ENCODE measurements around the gene ZNF732. TPM values are rescaled to one million over a fixed set of nuclear protein-coding genes. Genes with fewer than 3 reads are reported as not detected.
"Not testable (repeated sequence)": the region's sequence is repeated elsewhere in the genome, so short reads cannot be mapped to it uniquely, and the experiment has no call there.

Gene ZNF732
- total RNA-seq, 2 experiments from 2014 or later: not detected

DNA sequence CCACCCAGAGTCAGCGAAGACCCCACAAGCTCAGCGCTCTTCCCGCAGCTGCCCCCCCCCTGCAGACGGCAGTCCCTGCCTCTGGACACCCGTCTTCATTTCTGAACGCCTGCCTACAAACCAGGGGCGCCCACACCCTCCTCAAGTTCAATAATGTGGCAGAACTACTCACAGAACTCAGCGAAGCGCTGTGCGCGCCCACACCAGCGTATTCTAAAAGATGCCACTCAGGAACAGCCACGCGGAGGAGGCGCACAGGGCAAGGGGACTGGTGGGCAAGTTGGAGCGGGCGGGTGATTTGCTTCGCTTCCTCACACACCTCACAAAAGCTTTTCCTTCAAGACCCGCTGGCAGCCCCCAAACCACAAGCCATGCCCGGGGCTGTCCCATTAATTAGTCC, 758 bp downstream of the ZNF732 start:
- H3K36me3 Mint-ChIP-seq; ATAC-seq (ENCODE audit: low read depth); DNase-seq; H3K4me3 Mint-ChIP-seq; POLR2A ChIA-PET; H3K27ac Mint-ChIP-seq: not testable (repeated sequence)
- peaks cover 17% of the 10 kb centered on the region for H3K27me3 Mint-ChIP-seq
- peaks cover 21% of the 10 kb centered on the region for H3K9me3 Mint-ChIP-seq
- H3K4me1 Mint-ChIP-seq: peaks cover 11% of the 10 kb centered on the region

DNA sequence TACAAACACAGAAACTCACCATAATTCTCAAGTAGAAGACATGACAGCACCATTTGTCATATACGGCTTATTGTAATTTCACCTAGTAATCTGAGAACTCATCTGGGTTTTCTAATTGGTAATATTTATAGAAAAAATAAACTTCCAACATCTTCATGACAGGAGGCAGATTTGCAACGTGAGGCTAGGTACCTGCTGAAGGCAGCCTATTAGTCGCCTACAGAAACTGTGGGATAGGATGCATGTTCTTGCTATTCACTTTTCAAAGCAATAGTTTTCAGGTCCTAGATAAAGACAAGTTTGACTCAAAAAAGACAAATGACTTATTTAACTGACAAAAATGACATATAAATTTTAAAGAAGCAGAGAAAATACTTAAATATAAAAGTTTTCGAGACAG, 2.9 kb downstream of the ZNF732 start:
- peaks cover 17% of the 10 kb centered on the region for H3K27me3 Mint-ChIP-seq
- peaks cover 7% of the 10 kb centered on the region for H3K36me3 Mint-ChIP-seq
- no peak for DNase-seq
- POLR2A ChIA-PET: no interaction called here
- no peak for ATAC-seq (ENCODE audit: low read depth)
- H3K27ac Mint-ChIP-seq: no peak overlapping the region
- H3K4me1 Mint-ChIP-seq: peaks cover 11% of the 10 kb centered on the region
- peaks cover 17% of the 10 kb centered on the region for H3K9me3 Mint-ChIP-seq
- no peak overlapping the region for H3K4me3 Mint-ChIP-seq

DNA sequence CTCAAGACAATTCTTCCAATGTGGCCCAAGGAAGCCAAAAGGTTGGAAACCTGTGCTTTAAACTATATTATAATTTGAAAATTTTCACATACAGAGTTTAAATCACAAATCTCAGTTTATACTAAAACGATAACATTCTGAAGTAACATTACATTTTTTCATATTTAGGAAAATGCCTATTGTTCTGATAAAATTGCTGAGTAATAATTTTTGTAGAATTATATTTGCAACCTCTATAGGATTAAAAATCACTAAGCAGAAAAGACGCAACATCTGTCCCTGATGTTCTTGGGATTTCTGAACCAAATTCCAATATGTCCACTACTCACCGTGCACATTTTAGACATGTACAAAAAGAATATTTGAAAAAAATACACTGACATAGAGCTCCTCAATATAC, 10.5 kb downstream of the ZNF732 start:
- no peak overlapping the region for H3K27ac Mint-ChIP-seq
- H3K27me3 Mint-ChIP-seq: no peaks in the 10 kb centered on the region
- H3K36me3 Mint-ChIP-seq: peaks cover 2% of the 10 kb centered on the region
- no peak for DNase-seq
- H3K9me3 Mint-ChIP-seq: peaks cover 7% of the 10 kb centered on the region
- ATAC-seq (ENCODE audit: low read depth): no peak
- POLR2A ChIA-PET: no interaction called here
- H3K4me1 Mint-ChIP-seq: no peaks in the 10 kb centered on the region
- no peak overlapping the region for H3K4me3 Mint-ChIP-seq

DNA sequence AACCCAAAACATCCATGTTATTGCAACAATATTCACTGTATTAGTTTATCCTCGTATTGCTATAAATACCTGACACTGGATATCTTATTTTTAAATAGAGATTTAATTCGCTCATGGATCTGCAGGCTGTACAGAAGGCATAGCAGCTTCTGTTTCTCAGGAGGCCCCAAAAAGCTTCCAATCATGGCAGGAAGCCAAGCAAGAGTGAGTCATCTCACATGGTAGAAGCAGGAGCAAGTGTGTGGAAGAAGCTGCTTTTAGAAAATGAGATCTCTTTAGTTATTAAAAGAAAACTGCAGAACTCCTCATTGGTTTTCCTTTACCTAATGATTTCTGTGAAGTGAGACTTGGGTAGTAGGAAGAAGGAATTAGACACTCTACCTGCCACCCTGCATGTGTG, 16.4 kb downstream of the ZNF732 start:
- POLR2A ChIA-PET: no interaction called here
- no peak for ATAC-seq (ENCODE audit: low read depth)

DNA sequence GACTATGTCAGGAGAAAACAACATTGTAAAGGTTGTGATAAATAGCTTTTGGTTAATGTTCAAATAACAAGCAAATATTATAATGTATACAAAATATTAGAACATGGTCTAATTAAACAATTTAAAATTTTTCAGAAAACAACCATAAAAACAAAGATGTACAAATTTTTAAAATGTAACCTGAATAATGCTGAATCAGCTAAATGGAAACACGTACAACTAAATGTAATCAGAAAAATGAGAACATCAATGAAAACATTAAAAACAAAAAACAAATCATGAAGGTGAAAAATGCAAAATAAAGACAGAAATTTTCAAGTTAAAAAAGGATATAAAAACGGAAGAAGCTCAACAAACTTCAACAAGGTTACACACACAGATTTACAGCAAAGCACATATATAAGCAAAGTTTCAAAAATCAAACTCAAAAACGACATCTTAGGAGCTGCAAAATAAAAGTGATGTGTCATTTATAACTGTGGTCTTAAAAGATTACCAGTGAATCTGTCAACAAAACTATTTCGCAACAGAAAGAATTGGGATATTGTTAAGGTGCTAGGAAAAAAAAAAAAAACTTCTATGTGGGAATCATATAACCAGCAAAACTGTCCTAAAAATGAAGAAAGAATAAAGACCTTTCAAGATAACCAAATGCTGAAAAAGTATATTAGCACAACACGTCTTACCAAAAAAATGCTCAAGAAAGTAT, 31.8 kb downstream of the ZNF732 start:
- Mint-ChIP-seq H3K4me1 (no peaks in the 10 kb centered on the region), H3K36me3 (peaks cover 2% of the 10 kb centered on the region), H3K4me3 (no peak overlapping the region), H3K27ac (no peak overlapping the region), H3K27me3 (no peaks in the 10 kb centered on the region), H3K9me3 (peaks cover 43% of the 10 kb centered on the region)
- ATAC-seq (ENCODE audit: low read depth) (no peak), DNase-seq (no peak)
- POLR2A ChIA-PET: no interaction called here

More for the DNA sequence above, 16.4 kb downstream of the ZNF732 start:
- Mint-ChIP-seq H3K9me3 (peaks cover 24% of the 10 kb centered on the region), H3K4me3 (no peak overlapping the region), H3K36me3 (peaks cover 2% of the 10 kb centered on the region), H3K27ac (no peak overlapping the region), H3K4me1 (no peaks in the 10 kb centered on the region), H3K27me3 (no peaks in the 10 kb centered on the region)
- DNase-seq: no peak

DNA sequence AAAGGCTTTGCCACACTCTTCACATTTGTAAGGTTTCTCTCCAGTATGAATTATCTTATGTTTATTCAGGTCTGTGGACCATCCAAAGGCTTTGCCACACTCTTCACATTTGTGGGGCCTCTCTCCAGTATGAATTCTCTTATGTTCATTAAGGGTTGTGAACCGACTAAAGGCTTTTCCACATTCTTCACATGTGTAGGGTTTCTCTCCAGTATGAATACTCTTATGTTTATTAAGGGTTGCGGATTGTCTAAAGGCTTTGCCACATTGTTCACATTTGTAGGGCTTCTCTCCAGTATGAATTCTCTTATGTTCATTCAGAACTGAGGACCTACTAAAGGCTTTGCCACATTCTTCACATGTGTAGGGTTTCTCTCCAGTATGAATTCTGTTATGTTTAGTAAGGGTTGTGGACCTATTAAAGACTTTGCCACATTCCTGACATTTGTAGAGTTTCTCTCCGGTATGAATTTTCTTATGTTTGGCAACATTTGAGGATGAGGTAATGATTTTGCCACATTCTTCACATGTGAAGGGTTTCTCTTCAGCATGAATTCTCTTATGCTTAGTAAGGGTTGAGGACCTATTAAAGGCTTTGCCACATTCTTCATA, 33.7 kb downstream of the ZNF732 start:
- H3K27ac Mint-ChIP-seq: no peak overlapping the region
- H3K27me3 Mint-ChIP-seq: no peaks in the 10 kb centered on the region
- ATAC-seq (ENCODE audit: low read depth) (no peak), DNase-seq (no peak)
- no peaks in the 10 kb centered on the region for H3K4me1 Mint-ChIP-seq
- no peak overlapping the region for H3K4me3 Mint-ChIP-seq
- H3K9me3 Mint-ChIP-seq: peaks cover 40% of the 10 kb centered on the region
- peaks cover 2% of the 10 kb centered on the region for H3K36me3 Mint-ChIP-seq
- POLR2A ChIA-PET: interaction anchor here (0.6 kb wide), 1 partner anchor 239 kb away, joined by 5 read pairs; no protein-coding TSS in a partner anchor

DNA sequence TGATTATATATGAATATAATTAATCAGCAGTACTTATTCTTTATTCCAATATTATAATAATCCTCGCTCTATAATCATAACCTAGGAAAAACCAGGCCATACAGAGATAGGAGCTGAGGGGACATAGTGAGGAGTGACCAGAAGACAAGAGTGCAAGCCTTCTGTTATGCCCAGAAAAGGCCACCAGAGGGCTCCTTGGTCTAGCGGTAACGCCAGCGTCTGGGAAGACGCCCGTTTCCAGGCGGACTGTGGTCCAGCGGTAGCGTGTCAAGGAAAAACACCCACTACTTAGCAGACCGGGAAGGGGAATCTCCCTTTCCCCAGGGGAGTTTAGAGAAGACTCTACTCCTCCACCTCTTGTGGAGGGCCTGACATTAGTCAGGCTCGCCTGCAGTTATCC, 46.0 kb downstream of the ZNF732 start:
- H3K27me3 Mint-ChIP-seq; DNase-seq; ATAC-seq (ENCODE audit: low read depth); H3K27ac Mint-ChIP-seq; H3K4me3 Mint-ChIP-seq; H3K4me1 Mint-ChIP-seq; H3K36me3 Mint-ChIP-seq; POLR2A ChIA-PET: not testable (repeated sequence)
- H3K9me3 Mint-ChIP-seq: peaks cover 35% of the 10 kb centered on the region

DNA sequence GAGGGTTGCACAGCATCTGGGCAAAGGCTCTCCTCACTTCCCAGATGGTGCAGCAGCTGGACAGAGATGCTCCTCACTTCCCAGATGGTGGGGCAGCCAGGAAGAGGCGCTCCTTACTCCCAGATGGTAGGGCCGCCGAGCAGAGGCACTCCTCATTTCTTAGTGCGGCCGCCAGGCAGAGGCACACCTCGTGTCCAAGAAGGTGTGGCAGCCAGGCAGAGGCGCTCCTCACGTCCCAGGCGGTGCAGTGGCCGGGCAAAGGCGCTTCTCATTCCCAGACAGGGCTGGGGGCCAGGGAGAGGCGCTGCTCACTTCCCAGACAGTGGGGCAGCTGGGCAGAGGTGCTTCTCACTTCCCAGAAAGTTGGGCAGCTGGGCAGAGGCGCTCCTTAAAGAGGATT, 48.8 kb downstream of the ZNF732 start:
- Mint-ChIP-seq H3K4me1 (no peaks in the 10 kb centered on the region), H3K27me3 (no peaks in the 10 kb centered on the region), H3K9me3 (peaks cover 34% of the 10 kb centered on the region), H3K4me3 (no peak overlapping the region), H3K36me3 (no peaks in the 10 kb centered on the region), H3K27ac (no peak overlapping the region)
- no peak for ATAC-seq (ENCODE audit: low read depth)
- POLR2A ChIA-PET: no interaction called here
- DNase-seq: no peak

DNA sequence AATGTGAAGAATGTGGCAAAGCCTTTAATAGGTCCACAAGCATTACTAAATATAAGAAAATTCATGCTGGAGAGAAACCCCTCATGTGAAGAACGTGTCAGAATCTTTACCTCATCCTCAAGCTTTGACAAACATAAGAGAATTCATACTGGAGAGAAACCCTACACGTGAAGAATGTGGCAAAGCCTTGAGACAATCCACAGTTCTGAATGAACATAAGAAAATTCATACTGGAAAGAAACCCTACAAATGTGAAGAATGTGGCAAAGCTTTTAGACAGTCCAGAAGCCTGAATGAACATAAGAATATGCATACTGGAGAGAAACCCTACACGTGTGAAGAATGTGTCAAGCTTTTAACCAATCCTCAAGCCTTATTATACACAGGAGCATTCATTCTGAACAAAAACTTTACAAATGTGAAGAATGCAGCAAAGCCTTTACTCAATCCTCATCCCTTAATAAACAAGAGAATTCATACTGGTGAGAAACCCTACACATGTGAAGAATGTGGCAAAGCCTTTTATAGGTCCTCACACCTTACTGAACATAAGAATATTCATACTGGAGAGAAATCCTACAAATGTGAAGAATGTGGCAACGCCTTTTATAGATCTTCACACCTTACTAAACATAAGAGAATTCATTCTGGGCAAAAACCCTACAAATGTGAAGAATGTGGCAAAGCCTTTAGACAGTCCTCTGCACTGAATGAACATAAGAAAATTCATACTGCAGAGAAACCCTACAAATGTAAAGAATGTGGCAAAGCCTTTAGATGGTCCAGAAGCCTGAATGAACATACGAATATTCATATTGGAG, 51.1 kb downstream of the ZNF732 start:
- H3K27ac Mint-ChIP-seq: no peak overlapping the region
- POLR2A ChIA-PET: no interaction called here
- H3K9me3 Mint-ChIP-seq: peaks cover 31% of the 10 kb centered on the region
- no peak overlapping the region for H3K4me3 Mint-ChIP-seq
- no peaks in the 10 kb centered on the region for H3K4me1 Mint-ChIP-seq
- no peak for ATAC-seq (ENCODE audit: low read depth)
- peaks cover 2% of the 10 kb centered on the region for H3K36me3 Mint-ChIP-seq
- no peaks in the 10 kb centered on the region for H3K27me3 Mint-ChIP-seq
- DNase-seq: no peak

DNA sequence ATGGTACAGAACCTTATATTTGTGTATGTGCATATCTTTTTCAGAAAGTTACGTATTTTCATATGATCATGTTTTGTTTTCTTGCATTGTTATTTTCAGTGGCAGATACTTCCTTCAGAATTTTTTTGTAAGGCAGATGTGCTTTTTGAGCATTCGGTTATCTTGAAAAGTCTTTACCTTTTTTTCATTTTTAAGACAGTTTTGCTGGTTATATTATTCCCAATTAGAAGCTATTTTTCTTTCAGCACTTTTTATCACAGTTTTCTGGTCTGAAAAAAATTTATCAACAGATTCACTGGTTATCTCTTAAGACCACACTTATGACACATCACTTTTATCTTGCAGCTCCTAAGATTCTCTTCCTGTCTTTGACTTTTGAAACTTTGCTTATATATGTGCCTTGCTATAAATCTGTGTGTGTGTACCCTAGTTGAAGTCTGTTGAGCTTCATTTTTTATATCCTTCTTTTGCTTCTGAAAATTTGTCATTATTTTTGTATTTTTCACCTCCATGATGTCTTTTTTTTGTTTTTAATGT, 53.1 kb downstream of the ZNF732 start:
- no peaks in the 10 kb centered on the region for H3K27me3 Mint-ChIP-seq
- peaks cover 2% of the 10 kb centered on the region for H3K36me3 Mint-ChIP-seq
- no peak overlapping the region for H3K4me3 Mint-ChIP-seq
- POLR2A ChIA-PET: no interaction called here
- no peak overlapping the region for H3K27ac Mint-ChIP-seq
- ATAC-seq (ENCODE audit: low read depth) (no peak), DNase-seq (no peak)
- H3K4me1 Mint-ChIP-seq: no peaks in the 10 kb centered on the region
- peaks cover 36% of the 10 kb centered on the region for H3K9me3 Mint-ChIP-seq

DNA sequence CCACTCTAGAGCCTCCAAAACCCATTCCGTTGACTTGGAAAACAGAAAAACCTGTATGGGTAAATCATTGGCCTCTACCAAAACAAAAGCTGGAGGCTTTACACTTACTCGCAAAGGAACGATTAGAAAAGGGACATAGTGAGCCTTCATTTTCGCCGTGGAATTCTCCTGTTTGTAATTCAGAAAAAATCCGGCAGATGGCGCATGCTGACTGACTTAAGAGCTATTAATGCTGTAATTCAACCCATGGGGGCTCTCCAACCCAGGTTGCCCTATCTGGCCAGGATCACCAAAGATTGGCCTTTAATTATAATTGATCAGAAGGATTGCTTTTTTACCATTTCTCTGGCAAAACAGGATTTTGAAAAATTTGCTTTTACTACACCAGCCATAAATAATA, 60.8 kb downstream of the ZNF732 start:
- Mint-ChIP-seq H3K4me3 (no peak overlapping the region), H3K4me1 (peaks cover 8% of the 10 kb centered on the region), H3K27ac (no peak overlapping the region), H3K27me3 (peaks cover 2% of the 10 kb centered on the region), H3K9me3 (peaks cover 14% of the 10 kb centered on the region), H3K36me3 (peaks cover under 1% of the 10 kb centered on the region)
- DNase-seq: no peak
- POLR2A ChIA-PET: interaction anchor here (1.0 kb wide), 1 partner anchor 430 kb away, joined by 6 read pairs; the partner anchor contains the start of genes ATP5ME and MYL5
- no peak for ATAC-seq (ENCODE audit: low read depth)

DNA sequence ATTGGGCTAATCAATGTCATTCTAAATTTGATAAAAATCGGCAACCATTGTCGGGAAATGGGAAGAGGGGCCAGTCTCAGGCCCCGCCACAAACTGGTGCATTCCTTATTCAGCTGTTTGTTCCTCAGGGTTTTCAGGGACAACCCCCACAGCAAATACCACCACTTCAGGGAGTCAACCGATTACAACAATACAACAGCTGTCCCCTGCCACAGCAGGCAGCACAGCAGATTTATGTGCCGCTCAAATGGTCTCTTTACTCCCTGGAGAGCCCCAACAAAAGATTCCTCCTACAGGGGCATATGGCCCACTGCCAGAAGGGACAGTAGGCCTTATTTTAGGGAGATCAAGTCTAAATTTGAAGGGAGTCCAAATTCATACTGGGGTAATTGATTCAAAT, 61.8 kb downstream of the ZNF732 start:
- ATAC-seq (ENCODE audit: low read depth): no peak
- POLR2A ChIA-PET: interaction anchor here (0.6 kb wide), 1 partner anchor 250 kb away, joined by 5 read pairs; no protein-coding TSS in a partner anchor

DNA sequence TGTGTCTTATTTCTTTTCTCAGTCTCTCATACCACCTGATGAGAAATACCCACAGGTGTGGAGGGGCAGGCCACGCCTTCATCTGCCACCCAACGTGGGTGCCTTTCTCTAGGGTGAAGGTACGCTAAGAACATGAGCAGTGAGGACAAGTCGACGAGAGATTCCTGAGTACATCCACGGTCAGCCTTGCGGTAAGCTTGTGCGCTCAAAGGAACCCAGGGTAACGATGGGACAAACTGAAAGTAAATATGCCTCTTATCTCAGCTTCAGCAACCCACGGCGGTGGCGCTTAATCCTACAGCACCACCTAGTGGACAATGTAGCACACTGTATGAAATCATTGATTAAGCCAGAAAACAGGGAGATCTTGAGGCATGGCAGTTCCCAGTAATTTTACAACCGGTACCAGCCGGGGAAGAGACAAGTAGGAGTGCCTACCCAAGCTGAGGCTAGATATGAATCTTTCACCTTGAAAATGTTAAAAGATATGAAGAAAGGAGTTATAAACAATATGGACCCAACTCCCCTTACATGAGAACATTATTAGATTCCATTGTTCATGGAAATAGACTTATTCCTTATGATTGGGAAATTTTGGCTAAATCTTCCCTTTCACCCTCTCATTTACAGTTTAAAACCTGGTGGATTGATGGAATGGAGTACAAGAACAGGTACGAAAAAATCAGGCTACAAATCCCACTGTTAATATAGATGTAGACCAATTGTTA, 63.0 kb downstream of the ZNF732 start:
- H3K36me3 Mint-ChIP-seq: no peaks in the 10 kb centered on the region
- peak; percentile 68 for DNase-seq
- POLR2A ChIA-PET: interaction anchor here (0.9 kb wide), 1 partner anchor 118 kb away, joined by 5 read pairs; the partner anchor contains the start of gene ZNF718
- ATAC-seq (ENCODE audit: low read depth): peak; percentile 91
- H3K4me1 Mint-ChIP-seq: peaks cover 8% of the 10 kb centered on the region
- H3K9me3 Mint-ChIP-seq: peaks cover 14% of the 10 kb centered on the region
- H3K4me3 Mint-ChIP-seq: peak overlapping the region; percentile 91
- H3K27ac Mint-ChIP-seq: peak overlapping the region; percentile 85
- H3K27me3 Mint-ChIP-seq: peaks cover 2% of the 10 kb centered on the region

More for the DNA sequence above, 61.8 kb downstream of the ZNF732 start:
- H3K27ac Mint-ChIP-seq: no peak overlapping the region
- no peaks in the 10 kb centered on the region for H3K36me3 Mint-ChIP-seq
- H3K4me3 Mint-ChIP-seq: no peak overlapping the region
- H3K4me1 Mint-ChIP-seq: peaks cover 8% of the 10 kb centered on the region
- peaks cover 2% of the 10 kb centered on the region for H3K27me3 Mint-ChIP-seq
- H3K9me3 Mint-ChIP-seq: peaks cover 16% of the 10 kb centered on the region
- DNase-seq: no peak
